DOHH2 (cell line): ENCODE data around the gene NT5C3A.
"Not testable (repeated sequence)": the region's sequence is repeated elsewhere in the genome, so short reads cannot be mapped to it uniquely, and the experiment has no call there.

Experiments
- H3F3A ChIP-seq: fragments of 200-600 bp; sonication (generic), shearing (Covaris generic); 2 replicates; pipeline ENCODE4 v1.6.0; 2016; ENCODE audit warnings: antibody characterized with exemption, mild to moderate bottlenecking; ENCODE audit not compliant: control insufficient read depth, insufficient read depth
- H3K27ac ChIP-seq: fragments of 200-600 bp; sonication (generic); 2 replicates; pipeline ENCODE4 v1.5.1; 2014; ENCODE audit warnings: low read depth, mild to moderate bottlenecking, low read length, moderate library complexity
- H3K27me3 ChIP-seq: fragments of 200-600 bp; sonication (generic); 2 replicates; pipeline ENCODE4 v1.6.1; 2014; ENCODE audit warnings: mild to moderate bottlenecking, low read length, mixed read lengths; ENCODE audit not compliant: control insufficient read depth
- H3K36me3 ChIP-seq: fragments of 200-600 bp; sonication (generic); 2 replicates; pipeline ENCODE4 v1.6.1; 2014; ENCODE audit warnings: mild to moderate bottlenecking, low read length, moderate library complexity, mixed read lengths; ENCODE audit not compliant: control insufficient read depth
- H3K4me1 ChIP-seq: fragments of 200-600 bp; sonication (generic); 2 replicates; pipeline ENCODE4 v1.6.1; 2014; ENCODE audit warnings: mild to moderate bottlenecking, low read length, mixed read lengths; ENCODE audit not compliant: control insufficient read depth
- H3K4me2 ChIP-seq: fragments of 200-600 bp; sonication (generic); 2 replicates; pipeline ENCODE4 v1.6.0; 2014; ENCODE audit warnings: mild to moderate bottlenecking, low read length, moderate library complexity
- H3K4me3 ChIP-seq: fragments of 200-600 bp; sonication (generic); 2 replicates; pipeline ENCODE4 v1.5.1; 2014; ENCODE audit warnings: mild to moderate bottlenecking, low read length, mixed read lengths
- H3K79me2 ChIP-seq: fragments of 200-600 bp; sonication (generic); 2 replicates; pipeline ENCODE4 v1.6.1; 2014; ENCODE audit warnings: mild to moderate bottlenecking, low read length, mixed read lengths; ENCODE audit not compliant: control insufficient read depth
- H3K9me2 ChIP-seq: fragments of 200-600 bp; sonication (generic); replicated peaks from 2 replicates; pipeline ENCODE4 v1.6.1; 2014; ENCODE audit warnings: mild to moderate bottlenecking, low read length, mixed read lengths; ENCODE audit not compliant: control insufficient read depth
- H3K9me3 ChIP-seq: fragments of 200-600 bp; sonication (generic); 2 replicates; pipeline ENCODE4 v1.6.1; 2014; ENCODE audit warnings: antibody characterized with exemption, low read length, mixed read lengths; ENCODE audit not compliant: control insufficient read depth, insufficient read depth
- H4K20me1 ChIP-seq: fragments of 200-600 bp; sonication (generic); 2 replicates; pipeline ENCODE4 v1.6.0; 2014; ENCODE audit warnings: low read depth, mild to moderate bottlenecking, antibody characterized with exemption, low read length, moderate library complexity; ENCODE audit not compliant: control insufficient read depth, insufficient read depth

Gene NT5C3A

GRCh38 chr7:32998361-32999171, 64.0 kb downstream of the NT5C3A start:
- H3K27ac ChIP-seq, H3K79me2 ChIP-seq: not testable (repeated sequence)

GRCh38 chr7:32997956-32998355, 64.6 kb downstream of the NT5C3A start:
- not testable (repeated sequence) for H3K4me1 ChIP-seq, H3F3A ChIP-seq, H3K36me3 ChIP-seq, H3K4me3 ChIP-seq, H3K9me2 ChIP-seq, H3K79me2 ChIP-seq, H4K20me1 ChIP-seq, H3K27me3 ChIP-seq, H3K27ac ChIP-seq, H3K4me2 ChIP-seq, H3K9me3 ChIP-seq

More at GRCh38 chr7:32998361-32999171, 64.0 kb downstream of the NT5C3A start:
- not testable (repeated sequence) for H3K36me3 ChIP-seq, H3F3A ChIP-seq, H3K9me2 ChIP-seq, H3K9me3 ChIP-seq, H3K4me1 ChIP-seq, H4K20me1 ChIP-seq, H3K27me3 ChIP-seq, H3K4me3 ChIP-seq
- peak overlapping the region; percentile 40 for H3K4me2 ChIP-seq

GRCh38 chr7:32992750-32993149, 69.8 kb downstream of the NT5C3A start:
- H4K20me1 ChIP-seq, H3F3A ChIP-seq, H3K27ac ChIP-seq, H3K27me3 ChIP-seq, H3K79me2 ChIP-seq, H3K4me2 ChIP-seq, H3K9me2 ChIP-seq, H3K9me3 ChIP-seq, H3K4me3 ChIP-seq, H3K36me3 ChIP-seq: not testable (repeated sequence)
- peaks cover 11% of the 10 kb centered on the region for H3K4me1 ChIP-seq

- not testable (repeated sequence) for H3K27me3 ChIP-seq, H3K27ac ChIP-seq, H3K4me3 ChIP-seq, H3K4me2 ChIP-seq, H3K9me3 ChIP-seq, H4K20me1 ChIP-seq, H3K79me2 ChIP-seq, H3F3A ChIP-seq, H3K9me2 ChIP-seq, H3K36me3 ChIP-seq
- H3K4me1 ChIP-seq, result peaks cover 13% of the 10 kb centered on the region
These were observed 70.4 kb downstream of the NT5C3A start for GRCh38 chr7:32991975-32992700.

- H3K79me2 ChIP-seq, H3K9me2 ChIP-seq, H3K36me3 ChIP-seq, H3K27me3 ChIP-seq, H3K4me2 ChIP-seq, H3K27ac ChIP-seq, H3K9me3 ChIP-seq, H4K20me1 ChIP-seq, H3F3A ChIP-seq, H3K4me3 ChIP-seq: not testable (repeated sequence)
- peaks cover 13% of the 10 kb centered on the region for H3K4me1 ChIP-seq
These were observed 71.4 kb downstream of the NT5C3A start for GRCh38 chr7:32991068-32991585.

GRCh38 chr7:32988148-32988547, 74.4 kb downstream of the NT5C3A start:
- H3K9me2 ChIP-seq, H3F3A ChIP-seq, H3K27ac ChIP-seq, H4K20me1 ChIP-seq, H3K9me3 ChIP-seq, H3K36me3 ChIP-seq, H3K4me3 ChIP-seq, H3K27me3 ChIP-seq, H3K79me2 ChIP-seq: not testable (repeated sequence)
- Histone ChIP-seq H3K4me1 (peaks cover 13% of the 10 kb centered on the region), H3K4me2 (peak overlapping the region; percentile 39)

- not testable (repeated sequence) for H3K9me2 ChIP-seq, H3K4me2 ChIP-seq, H3K79me2 ChIP-seq, H3K27ac ChIP-seq, H3K4me1 ChIP-seq, H3K4me3 ChIP-seq, H3K9me3 ChIP-seq, H3K36me3 ChIP-seq, H3K27me3 ChIP-seq, H4K20me1 ChIP-seq, H3F3A ChIP-seq
These were observed 82.7 kb downstream of the NT5C3A start for GRCh38 chr7:32979902-32980301.

- H3F3A ChIP-seq, H3K9me2 ChIP-seq, H3K79me2 ChIP-seq, H3K27ac ChIP-seq, H3K4me2 ChIP-seq, H3K27me3 ChIP-seq, H4K20me1 ChIP-seq, H3K9me3 ChIP-seq, H3K4me1 ChIP-seq, H3K36me3 ChIP-seq, H3K4me3 ChIP-seq: not testable (repeated sequence)
These were observed 83.3 kb downstream of the NT5C3A start for GRCh38 chr7:32979246-32979645.
